HG02678 (cell line): ENCODE data around the gene TIFAB.

Experiments
- ATAC-seq: cut with Tn5 transposase; IDR thresholded peaks from one replicate; pipeline ENCODE4 v1.9.1; 2021; ENCODE audit warnings: mild to moderate bottlenecking, moderate library complexity; ENCODE audit not compliant: unreplicated experiment

TIFAB gene

DNA sequence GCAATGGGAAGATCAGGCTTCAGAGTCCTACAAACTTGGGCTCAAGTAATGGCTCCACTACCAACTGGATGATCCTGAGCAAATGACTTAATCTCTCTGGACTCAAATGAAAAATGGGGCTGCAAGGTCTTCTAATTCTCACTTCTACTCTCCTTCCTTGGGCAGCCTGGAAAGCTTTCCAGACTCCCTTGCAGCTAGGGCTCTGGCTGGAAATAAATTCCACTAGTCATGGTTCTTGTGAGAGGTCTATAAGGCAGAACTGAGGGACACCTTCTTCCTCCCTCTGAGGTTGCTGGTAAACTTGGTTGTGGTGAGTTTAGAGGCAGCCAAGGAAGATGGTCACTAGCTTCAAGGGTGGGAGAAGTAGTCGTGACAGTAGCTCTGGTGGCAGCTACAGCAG lies 23.6 kb downstream of the TIFAB start:
- ATAC-seq, result no peak

DNA sequence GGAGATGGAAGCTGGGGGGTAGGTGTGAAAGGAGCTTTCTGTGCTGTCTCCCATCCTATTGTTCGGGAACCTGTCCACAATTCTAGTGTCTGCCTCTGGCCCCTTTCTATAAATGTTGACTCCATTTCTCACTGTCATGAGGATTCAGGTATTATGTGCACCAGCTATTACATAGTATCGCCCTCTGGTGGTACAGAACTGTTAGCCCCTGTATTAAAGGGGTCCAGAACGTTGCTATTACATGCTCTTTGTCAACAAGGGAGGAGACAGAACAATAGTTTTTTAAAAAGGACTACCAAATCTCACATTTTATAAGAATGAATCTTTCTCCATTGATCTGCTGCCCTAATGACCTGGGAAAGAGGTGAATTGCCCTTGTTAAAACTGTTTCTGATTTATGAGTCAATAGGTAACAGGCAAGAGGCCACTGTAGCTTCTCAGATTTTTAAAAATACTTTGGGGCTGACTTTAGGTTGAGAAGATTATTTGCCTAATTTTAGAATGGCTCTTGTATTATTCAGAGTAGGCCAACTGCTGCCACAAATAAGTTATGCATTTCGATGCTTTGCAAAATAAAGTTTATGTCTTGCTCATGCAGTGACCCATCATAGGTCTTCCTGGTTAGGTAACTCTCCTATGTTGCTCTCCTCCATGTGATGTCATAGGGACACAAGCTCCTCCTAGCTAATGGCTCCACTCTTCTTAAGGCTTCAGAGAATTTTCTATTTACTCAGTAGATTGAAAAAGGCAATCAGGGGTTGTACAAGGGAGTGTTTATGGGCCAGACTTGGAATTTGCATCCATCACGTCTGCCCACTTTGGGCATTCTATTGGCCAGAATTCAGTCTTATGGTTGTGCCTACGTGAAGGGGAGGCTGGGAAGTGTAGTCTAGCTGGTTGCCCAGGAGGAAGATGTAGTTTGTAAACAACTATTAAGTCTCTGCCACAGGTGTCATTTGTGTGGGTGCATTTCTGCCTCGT lies 25.8 kb downstream of the TIFAB start:
- ATAC-seq, result peak; percentile 79

DNA sequence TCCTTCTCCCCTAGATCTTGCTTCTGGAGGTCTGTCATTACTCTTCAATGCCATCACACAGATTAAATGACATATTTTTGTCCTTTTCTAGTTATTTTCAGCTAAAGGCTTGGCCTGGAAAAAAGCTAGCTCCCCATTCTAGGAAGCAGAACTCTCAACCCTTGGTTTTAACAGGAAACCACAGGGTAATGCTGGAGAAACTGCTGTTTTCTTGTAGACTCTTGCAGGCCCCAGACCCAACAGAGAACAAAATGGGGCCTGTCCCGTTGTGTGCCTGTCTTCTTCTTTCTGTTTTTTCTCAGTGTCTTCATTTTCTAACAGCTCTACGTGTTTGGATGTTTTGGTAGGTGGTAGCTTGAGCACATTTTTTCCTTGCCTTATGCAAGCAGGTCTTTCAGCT lies 26.5 kb downstream of the TIFAB start:
- ATAC-seq, result no peak

DNA sequence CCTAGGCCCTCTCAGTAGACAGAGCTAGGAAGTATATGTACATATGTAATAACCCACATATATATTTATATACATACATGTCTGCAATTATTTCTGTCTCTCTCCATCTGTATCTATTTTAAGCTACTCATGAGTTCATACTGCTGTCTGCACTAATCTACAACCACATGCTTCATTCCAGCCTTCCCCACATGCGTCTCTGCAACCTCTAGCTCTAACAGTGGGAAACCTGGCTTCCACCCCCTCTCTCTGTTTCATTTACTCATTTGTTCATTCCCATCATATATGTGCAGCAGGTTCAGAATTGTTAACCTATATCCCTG lies 28.3 kb downstream of the TIFAB start:
- no peak for ATAC-seq

DNA sequence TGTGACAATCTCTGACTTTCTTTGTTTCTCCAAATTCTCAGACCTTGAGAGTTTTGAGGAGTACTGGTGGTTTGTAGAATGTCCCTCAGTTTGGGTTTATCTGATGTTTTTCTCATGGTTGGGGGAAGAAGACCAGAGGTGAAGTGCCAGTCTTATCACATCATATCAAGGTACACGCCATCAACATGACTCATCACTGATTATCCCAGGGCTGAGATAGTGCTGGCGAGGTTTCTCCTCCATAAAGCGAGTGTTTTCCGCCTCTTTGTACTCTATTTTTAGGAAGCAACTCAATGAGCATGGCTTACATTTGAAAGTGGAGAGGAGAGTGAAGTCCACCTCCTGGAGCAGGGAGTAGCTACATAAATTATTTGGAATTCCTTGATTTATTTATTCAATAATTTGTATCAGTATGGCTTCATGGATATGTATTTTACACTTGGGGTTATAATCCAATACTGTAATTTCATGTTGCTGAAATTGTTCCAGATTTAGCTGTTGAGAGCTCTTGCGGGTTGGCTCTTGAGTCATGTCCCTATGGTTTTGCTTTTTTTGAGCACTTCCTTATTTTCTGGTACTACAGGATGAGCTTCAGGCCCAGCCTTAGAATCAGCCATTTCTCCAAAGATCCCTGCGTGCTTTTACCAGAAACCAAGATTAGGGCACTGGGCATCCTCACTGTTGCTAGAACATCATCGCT lies 28.9 kb downstream of the TIFAB start:
- ATAC-seq, result no peak

DNA sequence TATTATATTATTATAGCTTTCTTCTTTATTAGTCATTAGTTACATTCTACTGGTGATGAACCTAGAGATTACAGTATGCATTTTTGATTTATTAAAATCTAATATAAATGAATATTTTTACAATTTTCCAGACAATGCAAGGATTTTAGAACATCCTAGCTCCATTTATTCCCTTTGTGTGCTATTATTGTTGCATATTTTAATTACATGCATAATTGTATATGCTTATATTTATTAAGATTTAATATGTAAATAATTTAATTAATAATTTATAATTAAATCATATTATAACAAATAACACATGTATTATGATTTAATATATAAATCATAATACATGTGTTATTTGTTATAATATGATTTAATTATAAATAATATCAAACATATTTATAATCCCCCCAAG lies 29.7 kb downstream of the TIFAB start:
- ATAC-seq, result no peak

DNA sequence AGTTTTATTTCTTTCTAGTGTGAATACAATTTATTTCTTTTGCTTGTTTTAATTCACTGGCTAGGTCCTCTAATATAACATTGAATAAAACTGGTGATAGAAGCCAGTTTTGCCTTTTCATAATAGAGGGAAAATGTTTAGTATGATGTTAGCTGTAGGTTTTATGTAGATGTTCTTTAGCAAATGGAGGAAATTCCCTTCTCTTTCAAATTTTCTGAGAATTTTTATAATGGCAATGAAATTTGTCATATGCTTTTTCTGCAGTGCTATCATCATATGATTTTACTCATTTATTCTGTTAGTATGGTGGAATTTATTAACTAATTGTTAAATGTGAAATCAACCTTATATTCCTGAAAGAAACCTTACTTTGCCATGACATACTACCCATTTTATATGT lies 35.1 kb downstream of the TIFAB start:
- ATAC-seq, result no peak

DNA sequence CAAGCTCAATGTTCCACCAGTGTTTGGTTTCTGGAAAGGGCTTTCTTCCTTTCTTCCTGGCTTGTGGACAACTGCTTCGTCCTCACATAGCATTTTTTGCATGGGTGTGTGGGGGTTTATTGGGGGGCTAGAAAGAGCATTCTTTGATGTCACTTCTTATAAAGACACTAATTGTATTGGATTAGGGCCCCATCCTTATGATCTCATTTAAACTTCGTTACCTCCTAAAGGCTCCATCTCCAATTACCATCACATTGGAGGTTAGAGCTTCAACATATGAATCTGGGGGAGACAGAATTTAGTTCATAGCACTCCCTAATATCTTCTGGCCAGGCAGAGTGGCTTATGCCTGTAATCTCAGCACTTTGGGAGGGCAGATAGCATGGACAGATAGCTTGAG lies 47.1 kb downstream of the TIFAB start:
- no peak for ATAC-seq

DNA sequence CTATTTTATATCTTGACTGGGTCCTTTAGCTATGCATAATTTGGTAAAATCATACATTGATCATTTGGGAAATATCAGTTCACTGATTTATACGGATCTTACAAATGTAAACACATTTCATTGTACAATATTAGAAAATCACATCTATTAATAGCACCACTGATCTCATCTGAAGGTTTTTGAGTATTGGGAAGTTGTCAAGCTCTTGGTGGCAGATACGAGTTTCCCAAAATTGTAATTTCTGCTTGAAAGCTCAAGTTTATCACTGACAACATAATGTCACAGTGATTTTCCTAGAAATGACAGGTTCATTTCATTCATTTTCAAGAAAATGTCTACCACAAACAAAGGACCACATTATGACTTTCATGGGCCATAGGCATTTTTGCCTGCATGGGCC lies 50.1 kb downstream of the TIFAB start:
- no peak for ATAC-seq

DNA sequence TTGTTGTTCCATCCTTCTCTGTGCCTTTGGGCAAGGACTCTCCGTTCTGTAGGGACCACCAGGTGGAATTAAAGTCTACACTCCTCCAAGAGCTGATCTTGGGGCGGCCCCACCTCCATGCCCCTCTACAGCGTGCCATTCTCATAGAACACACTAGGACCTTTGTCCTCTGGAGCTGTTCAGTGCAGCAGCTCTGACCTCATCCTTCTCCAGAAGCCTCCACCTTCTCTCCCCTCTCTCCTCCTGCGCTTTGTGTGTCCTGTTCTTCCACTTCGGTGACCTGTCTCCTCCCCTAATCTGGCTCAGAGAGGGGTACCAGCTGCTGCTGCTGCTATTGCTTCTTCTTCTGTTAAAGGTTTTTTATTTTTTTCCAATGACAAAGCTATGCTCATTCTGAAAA lies 51.3 kb downstream of the TIFAB start:
- ATAC-seq, result no peak

DNA sequence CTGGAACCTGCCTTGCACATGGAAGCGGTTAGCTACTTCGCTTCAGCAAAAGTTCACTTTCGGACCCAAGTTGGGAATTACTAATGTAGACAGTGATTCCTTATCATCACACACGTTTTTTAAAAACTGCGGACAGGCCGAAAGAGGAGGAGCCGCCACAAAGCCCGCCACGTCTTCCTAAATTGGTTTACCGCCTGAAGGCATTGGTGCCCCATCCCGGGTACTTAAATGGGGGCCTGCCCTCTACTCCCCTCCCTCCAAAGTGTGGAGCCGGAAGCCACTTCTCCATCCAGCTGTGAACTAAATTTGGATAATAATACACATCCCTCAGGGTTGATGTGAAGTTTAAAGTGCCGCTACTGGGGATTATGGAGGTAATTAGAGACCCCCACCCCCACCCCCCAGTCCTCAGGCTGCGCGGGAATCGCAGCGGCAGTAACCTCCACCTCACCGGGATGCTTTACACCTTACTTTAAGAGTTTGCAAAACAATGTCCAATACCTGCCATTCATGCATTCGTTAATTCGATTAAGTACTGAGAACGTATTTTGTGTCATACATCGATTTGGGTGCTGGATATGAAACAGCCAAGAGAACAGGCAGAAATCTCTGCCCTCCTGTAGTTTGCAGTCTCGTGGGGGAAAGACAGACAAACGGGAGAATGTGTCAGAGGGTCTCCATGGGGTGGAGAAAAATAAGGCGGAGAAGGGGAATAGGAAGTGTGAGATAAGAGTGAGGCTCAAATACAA lies 52.2 kb downstream of the TIFAB start:
- ATAC-seq, result no peak

DNA sequence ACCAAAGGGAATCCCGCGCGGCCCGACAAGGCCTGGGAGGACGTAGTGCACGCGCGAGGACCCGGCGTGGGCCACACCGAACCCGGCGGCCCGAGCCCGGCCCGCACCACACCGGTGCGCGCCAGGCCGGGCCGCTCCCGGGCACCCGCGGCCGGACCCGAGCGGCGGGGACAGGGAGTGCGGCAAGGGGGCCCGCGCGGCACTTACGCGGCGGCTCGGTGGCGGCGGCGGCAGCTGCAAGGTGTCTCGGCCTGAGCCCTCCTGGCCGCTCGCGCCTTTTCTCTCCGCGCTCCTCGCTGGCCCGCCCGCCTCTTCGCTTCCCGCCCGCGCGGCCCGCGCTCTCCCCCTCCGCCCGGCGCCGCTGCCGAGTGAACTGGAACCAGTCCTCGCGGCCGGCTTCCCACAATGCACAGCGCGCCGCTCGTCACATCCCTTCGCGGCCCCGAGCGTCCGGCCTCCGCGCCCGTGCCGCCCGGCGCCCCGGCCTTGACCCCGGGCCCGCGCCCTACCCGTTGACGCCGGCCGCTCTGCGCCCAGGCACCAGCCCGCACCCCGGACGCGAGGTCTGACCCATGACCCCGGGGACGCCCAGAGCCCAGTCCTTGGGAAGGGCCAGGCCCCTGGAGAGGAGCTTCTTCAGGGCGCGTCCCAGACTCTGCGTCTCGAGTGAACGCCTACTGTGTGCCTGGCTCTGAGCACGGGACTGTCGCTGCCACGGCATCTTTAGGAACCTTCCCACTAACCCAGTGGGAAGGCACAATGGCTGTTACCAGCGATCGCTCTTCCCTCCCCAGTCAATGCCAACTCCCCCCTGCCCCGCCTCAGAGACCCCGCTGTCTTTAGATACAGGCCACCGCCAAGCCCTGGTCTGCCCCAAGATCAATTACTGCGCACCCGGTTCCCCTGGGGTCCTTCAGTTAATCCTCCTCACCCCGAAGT lies 53.0 kb downstream of the TIFAB start, which contains the start of gene MACROH2A1:
Gene MACROH2A1, minus strand, starts transcription at position 377 of the 939 bp plus-strand sequence. CDS start 10,138 bp downstream, outside the sequence.
- ATAC-seq, result peak; percentile 88

DNA sequence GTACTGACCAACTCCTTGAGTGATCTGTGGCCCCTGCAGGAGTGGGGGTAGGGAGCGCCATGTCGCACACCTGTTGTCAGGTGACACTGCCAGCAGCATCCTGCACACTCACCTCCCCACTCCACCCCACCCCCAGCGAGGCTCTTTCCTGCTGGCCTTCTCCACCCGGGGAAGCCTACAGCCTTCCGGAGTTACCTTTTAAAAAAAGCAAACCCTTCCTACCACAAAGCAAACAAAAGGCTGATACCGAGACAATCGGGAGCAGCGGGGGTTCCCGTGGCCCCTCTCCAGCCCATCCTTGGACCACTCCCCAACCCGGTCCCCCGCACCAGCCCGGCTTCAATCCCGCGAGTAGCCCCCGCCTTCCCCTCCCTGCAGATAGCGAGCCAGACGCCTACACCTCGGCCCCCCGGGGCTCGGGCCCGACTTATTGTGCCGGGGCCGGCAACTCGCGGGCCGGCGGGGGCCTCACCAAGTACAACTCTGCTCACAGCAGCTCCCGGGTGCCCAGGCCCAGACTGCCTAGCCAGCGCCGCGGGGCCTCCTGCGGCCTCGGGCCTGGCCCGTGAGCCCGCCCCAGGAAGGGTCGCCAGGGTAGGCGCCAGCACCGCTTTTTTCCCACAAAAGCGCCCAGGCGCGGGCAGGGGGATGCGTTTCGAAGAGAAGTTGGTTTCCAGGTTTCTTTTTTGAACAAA lies 53.8 kb downstream of the TIFAB start:
- ATAC-seq, result peak; percentile 32
